ENCODE measurements around the gene HIPK3.

The HIPK3 gene

GRCh38 chr11:33227578-33228261, 29.5 kb upstream of the HIPK3 start:
- no peak for TF ChIP-seq FOXP2 (optimal IDR thresholded peaks at IDR 0.05; ENCODE audit: borderline replicate concordance, extremely low read depth, extremely low read length, insufficient read depth)
- no peak for TF ChIP-seq TAF1 (IDR thresholded peaks at IDR 0.05; ENCODE audit: borderline replicate concordance, insufficient read depth, low read length)
- no peak for TF ChIP-seq REST (IDR thresholded peaks at IDR 0.05; ENCODE audit: insufficient read depth in 1 of 2, low read depth in 2 of 2, low read length in 2 of 2)
- TF ChIP-seq POLR2AphosphoS5 (IDR thresholded peaks at IDR 0.05; ENCODE audit: low read depth, low read length), result no peak
- TF ChIP-seq SIN3A (IDR thresholded peaks at IDR 0.05; ENCODE audit: borderline replicate concordance, insufficient read depth, low read length), result no peak

GRCh38 chr11:33234397-33235190, 22.6 kb upstream of the HIPK3 start:
- TF ChIP-seq SIN3A (IDR thresholded peaks at IDR 0.05; ENCODE audit: borderline replicate concordance, insufficient read depth, low read length) (no peak), POLR2AphosphoS5 (IDR thresholded peaks at IDR 0.05; ENCODE audit: low read depth, low read length) (no peak), REST (IDR thresholded peaks at IDR 0.05; ENCODE audit: insufficient read depth in 1 of 2, low read depth in 2 of 2, low read length in 2 of 2) (no peak), FOXP2 (optimal IDR thresholded peaks at IDR 0.05; ENCODE audit: borderline replicate concordance, extremely low read depth, extremely low read length, insufficient read depth) (no peak), TAF1 (IDR thresholded peaks at IDR 0.05; ENCODE audit: borderline replicate concordance, insufficient read depth, low read length) (no peak)

GRCh38 chr11:33237039-33237597, 20.1 kb upstream of the HIPK3 start:
- TF ChIP-seq REST (IDR thresholded peaks at IDR 0.05; ENCODE audit: insufficient read depth in 1 of 2, low read depth in 2 of 2, low read length in 2 of 2) (no peak), TAF1 (IDR thresholded peaks at IDR 0.05; ENCODE audit: borderline replicate concordance, insufficient read depth, low read length) (no peak), FOXP2 (optimal IDR thresholded peaks at IDR 0.05; ENCODE audit: borderline replicate concordance, extremely low read depth, extremely low read length, insufficient read depth) (no peak), POLR2AphosphoS5 (IDR thresholded peaks at IDR 0.05; ENCODE audit: low read depth, low read length) (no peak), SIN3A (IDR thresholded peaks at IDR 0.05; ENCODE audit: borderline replicate concordance, insufficient read depth, low read length) (no peak)

- no peak for TF ChIP-seq POLR2AphosphoS5 (IDR thresholded peaks at IDR 0.05; ENCODE audit: low read depth, low read length)
- no peak for TF ChIP-seq TAF1 (IDR thresholded peaks at IDR 0.05; ENCODE audit: borderline replicate concordance, insufficient read depth, low read length)
- no peak for TF ChIP-seq FOXP2 (optimal IDR thresholded peaks at IDR 0.05; ENCODE audit: borderline replicate concordance, extremely low read depth, extremely low read length, insufficient read depth)
- no peak for TF ChIP-seq REST (IDR thresholded peaks at IDR 0.05; ENCODE audit: insufficient read depth in 1 of 2, low read depth in 2 of 2, low read length in 2 of 2)
- no peak for TF ChIP-seq SIN3A (IDR thresholded peaks at IDR 0.05; ENCODE audit: borderline replicate concordance, insufficient read depth, low read length)
These were observed 14.6 kb upstream of the HIPK3 start for GRCh38 chr11:33242575-33242974.
